Stimulated activated CD4-positive, alpha-beta T cell treated with anti-CD3 and anti-CD28 coated beads, Interleukin-12 subunit alpha, Interleukin-12 subunit beta, amount 100 ng/mL, for 24 hours (primary cell): ENCODE measurements around the gene LPO.

Experiments used
- DNase-seq, 2 experiments: peaks; one replicate each; pipeline ENCODE4 v3.0.0-alpha.2; 2020; ENCODE audit warnings: low read depth in 2 of 2

Gene LPO

GRCh38 chr17:58262149-58262548, 23.8 kb downstream of the LPO start:
- DNase-seq = no peak

GRCh38 chr17:58263773-58264172, 25.4 kb downstream of the LPO start:
- no peak for DNase-seq

GRCh38 chr17:58264407-58265103, 26.2 kb downstream of the LPO start:
- DNase-seq = no peak

GRCh38 chr17:58265271-58265670, 26.9 kb downstream of the LPO start:
- DNase-seq = no peak

- no peak for DNase-seq
Measured at GRCh38 chr17:58265902-58266875, 27.8 kb downstream of the LPO start.

GRCh38 chr17:58267347-58268324, 29.3 kb downstream of the LPO start:
- no peak for DNase-seq

- no peak for DNase-seq
Measured at GRCh38 chr17:58268326-58268725, 29.9 kb downstream of the LPO start.

- no peak for DNase-seq
Measured at GRCh38 chr17:58268774-58269556, 30.6 kb downstream of the LPO start.

GRCh38 chr17:58269557-58270291, 31.3 kb downstream of the LPO start:
- DNase-seq = no peak

GRCh38 chr17:58270476-58271215, 32.3 kb downstream of the LPO start:
- no peak for DNase-seq

GRCh38 chr17:58271216-58271931, 33.0 kb downstream of the LPO start:
- no peak for DNase-seq

GRCh38 chr17:58272367-58273280, 34.2 kb downstream of the LPO start:
- DNase-seq = no peak

- DNase-seq = no peak
Measured at GRCh38 chr17:58273453-58274104, 35.2 kb downstream of the LPO start.

- no peak for DNase-seq
Measured at GRCh38 chr17:58275417-58275816, 37.0 kb downstream of the LPO start.

- DNase-seq = no peak
Measured at GRCh38 chr17:58276423-58276822, 38.0 kb downstream of the LPO start.

GRCh38 chr17:58277107-58277801, 38.9 kb downstream of the LPO start:
- no peak for DNase-seq
